ENCODE results near the gene LRRC59.

The LRRC59 gene

DNA sequence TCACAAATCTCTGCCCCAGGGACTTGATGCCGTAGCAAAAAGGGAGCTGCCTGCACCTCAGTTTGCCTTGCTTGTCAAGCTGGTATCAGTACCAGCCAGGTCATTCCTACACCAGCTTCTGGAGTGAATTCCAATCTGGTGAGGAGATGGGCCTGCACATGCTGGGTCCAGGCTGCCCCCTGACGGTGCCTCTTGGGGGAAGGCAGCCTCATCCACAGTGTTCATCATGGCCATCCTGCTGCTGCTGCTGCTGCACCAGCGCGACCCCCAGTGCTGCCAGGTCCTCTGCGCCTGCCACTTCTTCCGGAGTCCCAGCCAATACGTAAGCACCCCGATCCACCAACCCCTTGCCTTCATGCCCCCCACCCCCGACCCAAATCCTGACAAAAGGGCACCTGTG, 32.6 kb downstream of the LRRC59 start:
- DNase-seq = peak in 2 of 10 donors; percentile 53 to 58
- intact Hi-C loops (cut with DNase I) = no loop called here

DNA sequence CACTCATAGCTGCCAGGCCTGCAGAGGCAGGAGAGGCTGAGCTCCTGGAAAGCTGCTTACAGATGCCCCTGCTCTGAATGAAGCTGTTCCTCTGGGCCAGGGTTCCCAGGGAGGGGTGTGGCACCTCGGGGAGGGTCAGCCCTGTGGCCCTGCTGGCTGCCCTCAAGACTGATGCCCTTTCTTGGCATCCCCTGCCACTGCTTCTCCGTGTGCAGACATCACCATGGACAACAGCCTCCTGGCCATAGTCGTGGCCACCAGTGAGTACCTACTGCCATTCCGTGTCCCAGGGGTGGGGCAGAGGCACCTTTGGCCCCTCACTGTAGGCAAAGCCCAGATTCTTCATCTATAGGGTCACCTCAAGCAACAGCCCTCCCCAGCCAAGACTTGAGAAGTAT, 33.3 kb downstream of the LRRC59 start:
- intact Hi-C loops (cut with DNase I) = no loop called here
- DNase-seq = no peak

DNA sequence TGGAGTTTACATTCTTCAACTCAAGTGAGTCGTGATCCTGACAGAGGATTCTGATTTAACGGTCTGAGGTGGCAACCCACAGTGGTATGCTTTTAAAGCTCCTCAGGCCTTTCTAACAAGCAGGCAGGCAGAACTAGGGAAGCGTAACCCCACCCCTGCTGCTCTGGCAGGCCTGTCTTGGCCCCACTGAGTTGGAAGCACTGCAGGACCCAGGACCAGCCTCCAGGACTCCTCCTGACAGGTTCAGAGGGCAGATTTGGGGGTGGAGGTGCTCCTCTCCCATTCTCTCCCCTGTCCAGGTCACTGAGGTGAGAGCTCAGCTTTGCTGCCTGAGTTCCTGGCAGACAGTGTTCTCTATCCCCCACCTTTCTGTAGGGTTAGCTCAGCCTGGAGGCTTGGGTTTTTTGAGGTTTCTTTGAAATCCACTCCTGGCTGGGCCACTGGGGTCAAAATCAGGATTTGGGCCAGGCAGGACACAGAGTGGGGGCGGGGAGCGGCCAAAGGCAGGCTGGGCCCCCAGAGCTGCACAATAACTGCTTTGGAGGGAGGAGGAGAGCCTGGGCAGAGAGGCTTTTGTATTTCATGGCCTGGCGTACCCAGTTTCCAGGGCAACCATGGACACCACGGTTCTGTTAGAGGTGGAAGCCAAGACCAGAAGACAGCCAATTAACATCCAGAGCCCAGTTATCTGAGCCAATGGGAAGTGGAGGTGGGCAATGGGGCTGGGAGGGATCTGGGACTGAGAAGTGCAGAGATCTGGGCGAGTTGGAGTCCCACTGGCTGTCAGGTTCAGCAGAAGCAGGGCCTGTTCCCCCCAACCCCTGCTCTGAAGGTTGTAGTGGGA, 33.9 kb downstream of the LRRC59 start:
- DNase-seq = peak; percentile 46 to 95 (median 68)
- intact Hi-C loops (cut with DNase I) = no loop called here

DNA sequence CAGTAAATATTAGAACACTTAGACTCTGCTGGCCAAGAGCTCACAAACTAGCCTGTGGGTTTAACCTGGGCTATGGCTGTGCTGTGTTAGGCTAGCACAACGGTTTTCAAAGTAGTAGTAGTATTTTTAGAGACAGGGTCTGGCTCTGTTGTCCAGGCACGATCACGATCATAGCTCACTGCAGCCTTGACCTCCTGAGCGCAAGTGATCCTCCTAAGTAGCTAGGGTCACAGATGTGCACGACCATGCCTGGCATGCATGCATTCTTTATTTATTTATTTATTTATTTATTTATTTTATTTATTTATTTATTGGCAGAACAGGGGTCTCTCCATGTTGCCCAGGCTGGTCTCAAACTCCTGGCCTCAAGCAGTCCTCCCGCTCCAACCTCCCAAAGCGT, 34.7 kb downstream of the LRRC59 start:
- DNase-seq = peak in 1 of 10 donors; percentile 46
- intact Hi-C loops (cut with DNase I) = loop anchor here (1.0 kb wide), 1 partner anchor 116 kb away; the partner anchor contains the start of gene RSAD1

DNA sequence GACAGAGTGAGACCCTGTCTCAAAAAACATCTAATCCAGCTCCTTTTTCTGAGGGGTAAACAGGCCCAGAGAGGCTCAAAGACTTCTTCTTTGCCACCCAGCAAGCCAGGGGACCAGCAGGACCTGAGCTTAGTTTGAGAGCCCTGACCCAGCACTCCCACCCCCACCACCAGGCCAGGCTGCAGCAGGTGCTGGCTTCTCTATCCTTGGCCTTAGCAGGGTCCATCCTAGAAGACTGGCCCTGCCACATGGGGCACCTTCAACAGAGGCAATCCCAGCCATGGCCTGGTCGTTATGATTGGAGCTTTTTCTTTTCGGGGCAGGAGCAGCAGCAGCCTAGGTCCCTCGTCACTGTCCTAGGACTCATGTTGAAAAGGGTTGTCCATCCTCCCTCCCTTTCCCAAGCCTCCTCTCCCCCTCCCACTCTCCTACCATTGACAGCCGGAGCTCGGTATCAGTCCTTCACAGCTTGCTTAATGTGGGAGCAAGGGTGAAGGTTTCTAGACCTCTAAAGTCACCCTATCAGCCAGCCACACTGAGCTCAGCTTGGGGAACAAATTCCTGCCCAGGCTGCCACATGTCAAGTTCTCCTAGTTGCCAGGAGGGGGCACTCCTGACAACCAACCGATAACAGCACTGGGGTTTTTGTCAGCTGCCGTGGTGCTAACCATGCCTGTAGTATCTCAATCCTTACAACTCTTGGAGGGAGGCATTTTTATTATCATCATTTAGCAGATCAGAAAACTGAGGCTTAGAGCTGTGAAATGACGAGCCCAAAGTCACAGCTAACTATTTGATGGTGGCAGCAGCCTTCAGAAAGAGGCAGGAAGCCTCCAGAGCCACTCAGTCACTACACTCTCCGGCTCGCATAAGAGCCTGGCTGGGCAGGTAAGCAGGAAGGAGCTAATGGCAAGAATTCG, 35.5 kb downstream of the LRRC59 start:
- DNase-seq = peak in 8 of 10 donors; percentile 43 to 94 (median 61)
- intact Hi-C loops (cut with DNase I) = loop anchor here (1.0 kb wide), 1 partner anchor 116 kb away; the partner anchor contains the start of gene RSAD1

DNA sequence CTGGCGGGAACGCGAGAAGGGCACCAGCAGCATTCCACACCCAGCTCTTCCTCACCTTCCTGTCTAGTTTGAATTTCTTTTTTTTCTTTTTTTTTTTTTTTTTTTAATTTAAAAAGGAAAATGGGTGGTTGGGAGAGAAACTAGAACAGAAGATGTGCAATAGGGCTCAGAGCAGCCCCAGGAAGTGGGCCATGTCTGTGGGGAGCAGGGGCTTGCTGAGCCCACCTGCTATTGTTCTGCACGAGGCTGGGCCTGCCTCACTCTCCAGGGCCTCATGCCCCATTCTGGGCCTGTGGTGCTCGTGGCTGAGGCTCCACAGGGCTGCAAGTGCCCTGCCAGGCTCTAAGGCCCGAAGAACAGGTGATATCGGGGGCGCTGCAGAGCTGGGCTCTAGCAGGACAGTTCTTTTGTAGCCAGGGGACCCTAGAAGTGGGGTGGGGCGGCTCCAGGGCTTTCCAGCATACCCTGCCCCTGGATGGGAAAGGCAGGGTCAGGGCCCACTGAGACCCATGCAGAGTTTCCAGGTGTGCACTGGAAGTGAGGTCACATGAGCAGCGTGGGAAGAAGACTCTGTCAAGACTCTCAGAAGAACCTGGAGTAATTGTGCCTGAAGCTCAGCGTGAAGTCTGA, 36.7 kb downstream of the LRRC59 start:
- intact Hi-C loops (cut with DNase I) = no loop called here
- DNase-seq = peak in 1 of 10 donors; percentile 74

DNA sequence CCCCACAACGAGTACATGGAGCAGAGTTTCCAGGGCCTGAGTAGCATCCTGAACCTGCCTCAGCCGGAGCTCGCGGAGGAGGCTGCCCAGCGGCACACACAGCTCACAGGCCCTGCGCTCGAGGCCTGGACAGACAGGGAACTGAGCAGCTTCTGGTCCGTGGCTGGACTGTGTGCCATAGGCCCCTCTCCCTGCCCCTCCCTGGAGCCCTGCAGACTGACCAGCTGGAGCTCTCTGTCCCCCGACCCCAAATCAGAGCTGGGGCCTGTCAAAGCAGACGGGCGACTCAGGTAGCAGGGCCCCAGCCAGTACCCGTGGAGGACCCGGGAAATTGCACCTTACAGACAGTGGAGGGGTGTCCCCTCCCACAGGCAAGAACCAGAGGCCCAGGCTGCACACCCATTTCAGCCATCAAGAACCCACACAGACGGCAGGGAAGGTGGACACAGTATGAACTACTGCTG, 37.3 kb downstream of the LRRC59 start:
- DNase-seq = peak in 1 of 10 donors; percentile 72
- intact Hi-C loops (cut with DNase I) = no loop called here

DNA sequence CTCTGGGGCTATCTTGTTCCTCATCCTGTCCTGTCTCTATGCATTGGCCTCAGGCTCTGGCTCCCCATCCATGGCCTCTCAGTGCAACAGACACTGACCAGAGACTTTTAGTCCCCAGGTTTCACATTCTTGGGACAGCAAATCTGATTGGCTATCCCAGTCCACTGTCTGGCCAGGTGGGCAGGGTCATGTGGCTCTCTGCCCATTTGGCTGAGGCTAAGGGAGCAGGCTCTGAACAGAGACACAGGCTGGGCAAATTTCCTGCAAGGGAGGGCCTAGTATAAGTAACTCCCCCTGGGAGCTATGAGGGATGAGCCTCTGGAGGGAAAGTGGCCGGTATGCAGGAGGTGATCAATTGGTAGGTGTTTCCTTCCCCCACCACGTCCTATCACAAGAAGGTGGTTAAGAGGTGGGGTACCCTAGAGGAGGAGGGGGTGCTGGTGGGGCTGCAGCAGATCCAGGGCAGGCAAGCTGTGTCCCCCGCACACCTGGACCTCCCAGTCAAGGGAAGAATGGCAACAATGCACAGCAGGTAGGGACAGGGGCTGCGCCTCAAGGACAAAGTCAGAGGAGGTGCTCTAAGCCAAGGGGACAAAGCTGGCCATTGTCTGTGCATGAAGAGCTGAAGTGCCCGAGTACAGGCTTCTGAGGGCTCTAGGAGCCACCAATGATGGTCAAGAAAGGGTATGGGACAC, 38.2 kb downstream of the LRRC59 start:
- intact Hi-C loops (cut with DNase I) = no loop called here
- DNase-seq = peak in 1 of 10 donors; percentile 49

DNA sequence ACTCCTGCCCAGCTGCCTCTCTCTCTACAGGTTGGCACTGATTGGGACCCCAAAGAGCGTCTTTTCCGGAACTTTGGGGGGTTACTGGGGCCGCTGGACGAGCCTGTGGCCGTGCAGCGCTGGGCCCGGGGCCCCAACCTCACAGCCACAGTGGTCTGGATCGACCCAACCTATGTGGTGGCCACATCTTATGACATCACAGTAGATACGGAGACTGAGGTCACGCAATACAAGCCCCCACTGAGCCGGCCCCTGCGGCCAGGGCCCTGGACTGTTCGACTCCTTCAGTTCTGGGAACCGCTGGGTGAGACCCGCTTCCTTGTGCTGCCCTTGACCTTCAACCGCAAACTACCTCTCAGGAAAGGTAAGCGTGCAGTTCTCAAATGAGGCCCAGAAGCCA, 39.1 kb downstream of the LRRC59 start:
- no peak for DNase-seq
- intact Hi-C loops (cut with DNase I) = no loop called here

DNA sequence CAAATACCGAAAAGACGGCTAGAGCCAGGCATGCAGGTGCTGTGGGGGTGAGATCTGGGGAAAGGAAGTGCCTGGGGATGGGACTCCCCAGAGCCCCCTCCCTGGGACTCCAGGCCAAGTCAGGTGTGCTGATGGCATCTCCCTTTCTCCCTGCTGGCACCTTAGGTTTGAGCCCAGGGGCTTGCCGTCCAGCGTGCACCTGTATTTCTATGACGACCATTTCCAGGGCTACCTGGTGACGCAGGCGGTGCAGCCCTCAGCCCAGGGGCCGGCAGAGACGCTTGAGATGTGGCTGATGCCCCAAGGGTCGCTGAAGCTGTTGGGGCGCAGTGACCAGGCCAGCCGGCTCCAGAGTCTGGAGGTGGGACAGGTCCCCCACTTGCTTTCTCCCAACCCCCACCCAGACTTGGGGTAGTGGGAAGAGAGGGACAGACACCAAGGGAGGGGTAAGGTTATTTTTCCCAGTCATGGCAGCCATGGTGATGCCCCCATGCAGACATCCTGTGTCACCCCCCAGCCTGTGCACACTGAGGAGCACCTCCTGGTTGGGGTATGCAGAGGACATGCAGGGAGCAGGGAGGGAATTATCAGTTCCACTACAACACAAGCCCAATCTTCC, 40.3 kb downstream of the LRRC59 start:
- peak in 1 of 10 donors; percentile 59 for DNase-seq
- intact Hi-C loops (cut with DNase I) = no loop called here

DNA sequence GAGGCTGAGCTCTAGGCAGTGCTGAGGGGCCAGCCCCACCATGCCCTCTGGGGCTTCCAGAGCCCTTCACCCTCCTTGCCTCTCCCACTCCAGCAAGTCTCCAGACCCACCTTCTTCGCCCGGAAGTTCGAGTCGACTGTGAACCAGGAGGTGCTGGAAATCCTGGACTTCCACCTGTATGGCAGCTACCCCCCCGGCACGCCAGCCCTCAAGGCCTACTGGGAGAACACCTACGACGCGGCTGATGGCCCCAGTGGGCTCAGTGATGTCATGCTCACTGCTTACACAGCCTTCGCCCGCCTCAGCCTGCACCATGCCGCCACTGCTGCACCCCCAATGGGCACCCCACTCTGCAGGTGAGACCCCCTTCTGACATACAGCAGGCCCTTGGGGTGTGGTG, 40.9 kb downstream of the LRRC59 start:
- intact Hi-C loops (cut with DNase I) = no loop called here
- DNase-seq = peak in 1 of 10 donors; percentile 71

DNA sequence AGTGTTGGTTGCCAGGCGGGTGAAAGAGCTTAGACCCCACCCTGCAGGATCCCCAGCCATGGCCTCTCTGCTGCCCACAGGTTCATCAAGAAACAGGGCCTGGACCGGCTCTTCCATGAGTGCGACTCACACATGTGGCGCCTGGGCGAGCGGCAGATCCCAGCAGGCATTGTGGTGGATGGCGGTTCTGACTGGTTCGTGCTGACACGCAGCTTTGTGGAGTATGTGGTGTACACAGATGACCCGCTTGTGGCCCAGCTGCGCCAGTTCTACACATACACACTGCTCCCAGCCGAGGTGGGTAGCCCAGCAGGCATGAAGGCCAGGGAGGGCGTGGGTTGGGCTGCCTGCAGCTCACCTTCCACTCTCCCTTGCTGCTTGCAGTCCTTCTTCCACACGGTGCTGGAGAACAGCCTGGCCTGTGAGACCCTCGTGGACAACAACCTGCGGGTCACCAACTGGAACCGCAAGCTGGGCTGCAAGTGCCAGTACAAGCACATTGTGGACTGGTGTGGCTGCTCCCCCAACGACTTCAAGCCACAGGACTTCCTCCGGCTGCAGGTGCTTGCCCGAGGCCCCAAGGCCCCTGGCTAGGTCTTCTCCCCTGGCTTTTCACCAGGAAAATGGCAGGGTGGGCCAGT, 41.5 kb downstream of the LRRC59 start:
- intact Hi-C loops (cut with DNase I) = no loop called here
- DNase-seq = peak in 1 of 10 donors; percentile 76

DNA sequence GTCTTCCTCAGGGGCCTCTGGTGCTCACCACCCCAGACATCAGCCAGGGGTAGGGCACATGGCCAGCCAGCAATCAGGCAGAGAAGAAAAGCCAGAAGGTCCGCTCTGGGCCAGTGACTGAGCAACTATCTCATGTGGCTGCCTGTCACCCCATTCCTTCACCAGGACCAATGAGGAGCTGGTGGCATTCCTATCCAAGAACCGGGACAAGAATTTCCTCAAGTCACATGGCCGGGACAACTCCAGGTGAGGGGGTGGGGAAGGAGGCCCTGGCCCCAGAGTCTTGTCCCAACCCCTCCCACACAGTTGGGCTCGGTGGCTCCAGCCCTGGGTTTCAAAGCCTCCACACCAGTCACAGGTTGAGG, 42.0 kb downstream of the LRRC59 start:
- intact Hi-C loops (cut with DNase I) = no loop called here
- DNase-seq = peak in 1 of 10 donors; percentile 60

DNA sequence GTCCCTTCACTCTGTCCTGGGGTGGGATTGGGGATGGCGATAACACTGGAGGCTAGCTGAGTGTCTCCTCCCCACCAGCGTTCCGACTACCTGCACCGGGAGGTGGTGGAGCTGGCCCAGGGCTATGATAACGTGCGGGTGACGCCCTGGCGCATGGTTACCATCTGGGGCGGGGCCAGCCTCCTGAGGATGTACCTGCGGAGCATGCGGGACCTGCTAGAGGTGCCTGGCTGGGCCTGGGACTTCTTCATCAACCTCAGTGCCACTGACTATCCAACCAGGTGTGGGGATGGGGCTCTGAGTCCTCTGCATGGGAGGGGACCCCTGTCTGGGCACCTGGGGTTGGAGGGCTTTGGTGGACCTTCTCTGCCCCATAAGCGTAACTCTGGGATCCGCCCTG, 42.5 kb downstream of the LRRC59 start:
- peak in 1 of 10 donors; percentile 54 for DNase-seq
- intact Hi-C loops (cut with DNase I) = no loop called here

DNA sequence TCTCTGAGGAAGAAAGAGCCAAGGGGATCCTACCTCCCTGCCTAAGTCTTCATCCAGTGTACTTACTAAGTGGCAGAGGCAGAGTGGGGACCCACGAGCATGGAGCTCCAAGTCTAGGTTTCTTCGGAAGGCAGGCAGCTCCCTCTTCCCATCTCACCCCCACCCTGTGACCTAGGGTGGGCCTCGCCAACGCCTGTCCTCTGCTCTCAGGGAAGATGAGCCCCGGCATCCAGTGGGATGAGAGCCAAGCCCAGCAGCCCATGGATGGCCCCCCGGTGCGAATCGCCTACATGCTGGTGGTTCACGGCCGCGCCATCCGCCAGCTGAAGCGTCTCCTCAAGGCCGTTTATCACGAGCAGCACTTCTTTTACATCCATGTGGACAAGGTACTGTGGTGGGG, 43.1 kb downstream of the LRRC59 start:
- peak in 1 of 10 donors; percentile 67 for DNase-seq
- intact Hi-C loops (cut with DNase I) = no loop called here

DNA sequence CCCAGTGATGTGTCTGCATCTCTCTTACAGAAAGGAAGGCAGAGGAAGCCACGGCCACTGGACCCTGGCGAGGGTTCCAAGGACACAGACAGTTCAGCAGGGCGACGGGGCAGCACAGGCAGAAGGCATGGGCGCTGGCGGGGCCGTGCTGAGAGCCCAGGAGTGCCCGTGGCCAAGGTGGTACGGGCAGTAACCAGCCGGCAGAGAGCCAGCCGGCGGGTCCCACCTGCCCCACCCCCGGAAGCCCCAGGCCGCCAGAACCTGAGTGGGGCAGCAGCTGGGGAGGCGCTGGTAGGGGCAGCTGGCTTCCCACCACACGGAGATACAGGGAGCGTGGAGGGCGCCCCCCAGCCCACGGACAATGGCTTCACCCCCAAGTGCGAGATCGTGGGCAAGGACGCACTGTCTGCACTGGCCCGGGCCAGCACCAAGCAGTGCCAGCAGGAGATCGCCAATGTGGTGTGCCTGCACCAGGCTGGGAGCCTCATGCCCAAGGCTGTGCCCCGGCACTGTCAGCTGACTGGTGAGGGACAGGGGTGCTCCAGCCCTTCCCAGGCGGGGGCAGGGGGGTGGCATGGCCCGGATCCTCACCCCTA, 43.6 kb downstream of the LRRC59 start:
- intact Hi-C loops (cut with DNase I) = no loop called here
- peak in 2 of 10 donors; percentile 48 to 63 for DNase-seq

DNA sequence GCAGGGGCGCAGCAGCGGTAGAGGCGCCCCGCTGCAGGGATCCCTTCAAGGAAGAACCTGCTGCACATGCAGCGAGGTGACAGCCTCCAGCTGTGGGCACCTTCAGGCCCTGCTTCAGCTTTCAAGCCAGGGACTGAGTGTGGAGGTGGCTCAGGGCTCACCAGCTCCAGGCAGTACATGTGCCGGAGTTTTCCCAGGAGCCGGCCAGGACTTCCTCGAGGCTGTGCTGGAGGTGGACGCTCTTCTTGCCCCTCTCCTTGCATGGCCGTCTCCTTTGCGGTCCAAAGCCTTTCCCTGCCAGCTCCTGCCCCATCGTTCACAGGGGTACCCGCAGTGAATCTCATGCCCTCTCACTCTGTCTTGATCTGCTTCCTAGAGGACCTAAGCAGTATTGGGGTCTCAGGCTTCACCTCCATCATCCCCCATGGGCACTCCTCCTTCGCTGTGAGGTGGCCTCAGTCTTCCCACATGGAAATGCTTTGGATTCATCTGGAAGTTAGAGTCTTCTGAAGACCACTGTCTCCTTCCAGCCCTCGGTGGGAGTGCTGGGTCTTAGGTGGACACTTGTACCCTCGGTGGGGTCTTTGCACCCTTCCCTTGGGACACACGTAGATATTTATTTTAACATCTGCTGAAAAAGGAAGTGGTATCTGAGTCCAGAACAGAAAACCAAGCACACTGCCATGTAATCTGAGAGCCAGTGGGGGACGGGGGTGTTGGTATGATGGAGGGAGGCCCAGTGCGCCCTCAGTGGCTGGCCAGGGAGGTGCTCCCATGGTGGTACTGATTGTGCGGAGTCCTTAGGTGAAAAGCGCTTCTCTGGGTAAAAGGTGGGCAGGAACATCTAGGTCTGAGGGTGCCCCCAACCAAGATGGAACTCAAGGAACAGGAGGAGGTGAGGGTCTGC, 44.4 kb downstream of the LRRC59 start:
- intact Hi-C loops (cut with DNase I) = no loop called here
- DNase-seq = peak in 2 of 10 donors; percentile 65 to 67

Data from posterior cingulate gyrus (tissue), 11 donors.